GM18520 (cell line): ENCODE results near the gene SHISA6.

Experiments
- ATAC-seq: cut with Tn5 transposase; IDR thresholded peaks from one replicate; pipeline ENCODE4 v1.9.1; 2021; ENCODE audit not compliant: unreplicated experiment

Gene SHISA6

GRCh38 chr17:11240841-11241610 lies at the start of gene SHISA6:
Gene SHISA6 (plus strand): TSS chr17:11241213.
- ATAC-seq = no peak

- ATAC-seq = no peak
Observed at GRCh38 chr17:11195801-11196200, 45.2 kb upstream of the SHISA6 start.

GRCh38 chr17:11204991-11205390 lies 36.0 kb upstream of the SHISA6 start:
- ATAC-seq = no peak

DNA sequence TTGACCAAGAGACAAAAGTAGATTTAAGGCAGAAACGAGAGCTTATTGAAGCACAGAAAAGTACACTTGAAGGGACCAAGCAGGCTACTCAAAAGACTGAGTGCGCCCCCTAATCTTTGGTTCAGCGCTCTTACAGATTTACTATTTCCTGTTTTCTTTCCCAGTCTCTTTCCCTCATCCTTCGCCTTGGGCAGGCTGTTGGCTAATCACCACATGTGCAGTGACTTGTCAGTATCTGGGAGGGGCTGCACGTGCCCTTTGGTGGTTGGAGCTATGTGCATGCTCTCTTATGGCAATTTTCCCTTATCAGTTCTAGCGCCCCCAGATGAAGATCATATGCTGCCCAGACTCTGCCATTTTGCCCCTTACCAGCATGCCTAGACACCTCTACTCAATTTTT lies 35.4 kb upstream of the SHISA6 start:
- no peak for ATAC-seq

- no peak for ATAC-seq
Observed at GRCh38 chr17:11209906-11210305, 31.1 kb upstream of the SHISA6 start.

DNA sequence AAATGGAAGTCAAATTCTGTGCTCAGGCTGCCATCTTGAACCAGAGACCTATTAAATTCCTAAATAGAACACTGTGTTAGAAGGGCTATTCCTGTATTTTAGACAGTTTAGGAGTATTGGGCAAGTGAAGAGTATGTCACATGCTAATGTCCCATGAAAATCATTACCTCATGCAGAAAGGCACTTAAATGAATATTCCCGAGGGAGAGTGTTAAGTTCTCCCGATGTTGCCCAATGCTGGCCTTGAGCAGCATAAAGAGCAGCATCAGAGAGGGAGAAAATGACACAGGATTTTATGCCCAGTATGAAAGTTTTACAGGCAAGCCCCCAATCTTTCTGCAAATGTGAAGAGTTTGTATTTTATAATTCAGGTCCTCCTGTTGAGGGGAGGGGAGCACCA lies 28.2 kb upstream of the SHISA6 start:
- no peak for ATAC-seq

GRCh38 chr17:11216976-11217375 lies 24.0 kb upstream of the SHISA6 start:
- ATAC-seq = no peak

DNA sequence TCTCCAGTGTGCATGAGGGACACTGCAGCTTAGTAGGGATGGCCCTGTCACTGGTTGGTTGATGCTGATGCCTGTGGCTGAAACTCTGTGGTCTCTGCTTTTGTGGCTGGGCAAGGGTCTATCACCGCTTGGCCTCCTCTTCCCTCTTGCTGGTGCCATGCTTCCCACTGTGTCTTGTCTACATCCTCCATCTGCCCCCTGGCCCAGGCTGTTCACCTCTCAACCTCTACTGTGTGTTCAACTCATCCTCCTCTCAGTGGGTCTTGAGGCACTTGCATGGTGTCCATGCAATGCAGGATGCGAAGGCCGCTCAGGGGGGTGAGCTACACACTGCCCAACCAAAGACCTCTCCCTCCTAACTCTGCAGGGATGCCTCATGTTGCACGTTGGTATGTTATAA lies 19.8 kb upstream of the SHISA6 start:
- no peak for ATAC-seq

GRCh38 chr17:11221721-11222120 lies 19.3 kb upstream of the SHISA6 start:
- ATAC-seq = no peak

GRCh38 chr17:11238705-11239104 lies 2.3 kb upstream of the SHISA6 start:
- no peak for ATAC-seq

- no peak for ATAC-seq
Observed at GRCh38 chr17:11239379-11239970, 1.5 kb upstream of the SHISA6 start.

DNA sequence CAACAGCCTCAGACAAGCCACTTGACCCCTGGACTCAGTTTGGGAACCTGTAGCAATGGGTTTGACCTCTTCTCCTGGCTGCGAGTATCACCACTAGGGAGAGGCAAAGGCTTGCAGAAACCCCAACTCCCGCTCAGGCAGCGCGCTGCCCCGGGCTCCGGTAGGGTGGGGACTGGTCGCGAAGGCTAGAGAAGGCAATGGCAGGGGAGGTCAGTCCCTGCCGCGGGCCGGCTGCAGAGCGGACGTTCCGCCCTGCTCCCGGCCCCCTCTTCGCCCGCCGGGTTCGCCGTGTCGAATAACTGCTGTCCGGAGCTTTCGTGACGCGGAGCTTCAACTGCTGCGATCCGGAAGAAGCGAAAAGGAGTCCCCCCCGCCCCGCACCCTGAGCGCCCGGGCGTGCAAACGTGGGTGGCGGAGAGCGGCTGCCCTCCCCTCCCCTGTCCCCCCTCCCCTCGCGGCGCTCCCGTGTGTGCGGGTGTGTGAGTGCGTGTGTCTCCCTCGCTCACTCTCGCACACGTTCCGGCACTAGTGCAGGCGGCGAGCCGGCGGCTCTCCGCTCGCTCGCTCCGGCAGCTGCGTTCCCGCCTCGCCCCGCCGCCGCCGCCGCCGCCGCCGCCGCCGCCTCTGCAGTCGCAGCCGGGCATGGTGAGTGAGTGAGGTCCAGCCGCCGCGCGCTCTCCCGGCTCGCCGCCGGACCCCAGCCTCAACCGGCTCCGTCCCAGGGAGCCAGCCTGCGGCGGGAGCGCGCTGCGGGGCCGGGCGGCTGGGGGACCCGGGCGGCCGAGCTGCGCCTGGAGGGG lies 772 bp upstream of the SHISA6 start:
- ATAC-seq = no peak

DNA sequence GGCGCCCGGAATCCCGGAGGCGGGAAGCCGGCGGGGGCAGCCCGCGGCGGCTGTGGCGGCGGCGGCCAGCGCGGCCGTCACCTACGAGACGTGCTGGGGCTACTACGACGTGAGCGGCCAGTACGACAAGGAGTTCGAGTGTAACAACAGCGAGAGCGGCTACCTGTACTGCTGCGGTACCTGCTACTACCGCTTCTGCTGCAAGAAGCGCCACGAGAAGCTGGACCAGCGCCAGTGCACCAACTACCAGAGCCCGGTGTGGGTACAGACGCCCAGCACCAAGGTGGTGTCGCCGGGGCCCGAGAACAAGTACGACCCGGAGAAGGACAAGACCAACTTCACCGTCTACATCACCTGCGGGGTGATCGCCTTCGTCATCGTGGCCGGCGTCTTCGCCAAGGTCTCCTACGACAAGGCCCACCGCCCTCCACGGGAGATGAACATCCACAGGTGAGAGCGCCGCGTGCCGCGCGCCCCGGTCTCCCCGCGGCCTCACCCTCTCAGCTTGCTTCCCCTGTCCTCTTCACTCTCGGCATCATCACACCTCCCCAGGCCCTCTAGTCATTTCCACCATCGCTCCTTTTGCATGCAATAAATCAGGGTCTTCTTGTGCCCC lies 706 bp downstream of the SHISA6 start:
- no peak for ATAC-seq

- no peak for ATAC-seq
Observed at GRCh38 chr17:11242411-11242810, 1.4 kb downstream of the SHISA6 start.

DNA sequence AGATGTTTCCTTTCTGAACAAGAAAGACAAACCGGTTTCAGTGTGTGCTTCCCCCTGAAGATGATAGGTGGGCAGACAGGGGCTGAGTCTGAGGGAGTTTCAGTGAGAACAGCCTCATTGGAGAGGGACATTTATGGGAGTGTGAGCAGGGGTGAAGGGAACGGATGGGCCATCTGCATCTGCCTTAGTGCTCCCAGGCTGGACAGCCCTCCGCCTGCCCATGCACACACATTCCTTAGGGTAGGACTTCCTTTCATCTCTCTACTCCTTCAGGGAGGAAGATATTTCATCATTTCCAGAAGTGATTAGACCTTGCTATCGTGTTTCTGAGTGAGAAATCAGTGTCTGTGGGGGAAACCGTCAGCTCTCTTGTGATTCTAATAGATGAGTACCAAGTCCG lies 3.8 kb downstream of the SHISA6 start:
- no peak for ATAC-seq

DNA sequence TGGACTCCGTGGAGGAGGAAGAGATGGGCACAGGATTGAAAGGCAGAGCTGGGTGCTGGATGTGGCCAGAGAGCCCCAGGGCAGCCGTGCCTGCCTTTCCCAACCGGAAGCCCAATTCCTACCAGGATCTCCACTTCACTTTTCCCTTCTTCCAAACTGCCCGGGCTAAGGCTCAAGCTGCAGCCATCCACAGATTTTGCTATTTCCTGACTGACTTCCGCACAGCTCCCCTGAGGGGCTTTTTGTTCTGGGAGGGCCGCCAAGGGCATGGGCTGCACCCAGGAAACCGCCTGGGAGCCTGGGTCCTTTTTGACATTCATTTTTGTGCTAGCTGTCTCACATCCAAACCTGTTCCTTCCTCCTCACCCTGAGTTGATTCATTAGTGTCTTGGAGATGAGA lies 4.2 kb downstream of the SHISA6 start:
- no peak for ATAC-seq

DNA sequence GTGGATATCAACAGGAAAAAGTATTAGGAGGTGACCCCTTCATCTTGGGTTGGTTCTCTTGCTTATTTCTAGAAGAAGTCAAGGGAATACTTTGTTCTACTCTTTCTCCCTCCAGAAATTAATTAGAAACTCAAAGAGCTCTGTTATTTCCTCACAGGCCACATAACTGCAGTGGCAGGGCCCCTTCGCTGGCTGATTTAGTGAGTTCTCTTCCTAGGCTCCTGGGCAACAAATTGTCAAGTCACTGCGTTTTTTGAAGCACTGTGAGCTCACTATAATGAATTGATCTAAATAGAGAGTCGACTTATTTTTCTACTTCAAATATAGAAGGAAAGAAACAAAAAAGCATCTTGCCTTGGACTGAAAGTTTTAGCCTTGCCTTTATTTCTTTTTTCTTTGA lies 4.8 kb downstream of the SHISA6 start:
- no peak for ATAC-seq

DNA sequence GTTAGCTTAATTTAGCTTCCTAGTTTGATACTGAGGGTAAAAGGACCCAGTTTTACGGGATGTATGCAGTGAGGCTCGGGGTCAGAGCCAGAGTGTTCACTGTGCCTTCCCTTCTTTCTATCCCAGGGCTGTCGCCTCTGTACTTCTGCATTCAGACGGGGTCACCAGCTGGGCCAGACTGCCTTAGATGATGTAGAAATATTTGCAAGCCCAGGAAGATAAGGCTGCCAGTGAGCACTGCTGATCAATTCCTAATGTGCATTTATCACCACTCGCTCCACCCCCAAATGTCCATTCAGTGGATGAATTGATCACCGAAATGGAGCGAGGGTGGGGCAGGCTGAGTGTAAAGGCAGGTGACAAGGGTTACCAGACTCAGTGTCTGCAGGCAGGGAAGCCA lies 9.1 kb downstream of the SHISA6 start:
- no peak for ATAC-seq

DNA sequence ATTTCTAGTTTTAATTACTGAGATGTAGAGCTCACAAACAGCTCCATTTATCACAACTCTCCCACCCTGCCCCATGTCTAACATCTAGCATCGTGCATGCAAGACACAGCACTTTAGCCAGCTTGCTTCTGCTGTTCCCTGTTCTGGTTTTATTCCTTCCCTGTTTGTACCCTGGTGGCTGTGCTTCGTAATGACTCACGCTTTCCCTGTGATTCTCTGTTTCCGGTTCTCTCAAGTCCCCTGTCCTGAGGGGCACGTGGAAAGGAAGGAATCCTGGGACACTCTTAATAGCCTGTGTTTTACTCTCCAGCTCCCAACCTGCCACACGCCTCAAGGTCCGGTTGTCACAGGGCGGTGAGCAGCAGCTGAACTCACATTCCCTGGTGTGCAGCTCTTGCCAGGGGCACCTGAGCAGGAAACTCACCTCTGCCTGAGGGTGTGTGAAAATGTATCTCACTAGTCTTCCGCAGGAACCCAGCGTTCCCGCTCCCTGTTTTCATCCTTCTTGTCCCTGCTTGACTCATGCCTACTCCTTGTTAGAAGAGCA lies 10.6 kb downstream of the SHISA6 start:
- ATAC-seq = no peak

- no peak for ATAC-seq
Observed at GRCh38 chr17:11252146-11252545, 11.1 kb downstream of the SHISA6 start.

DNA sequence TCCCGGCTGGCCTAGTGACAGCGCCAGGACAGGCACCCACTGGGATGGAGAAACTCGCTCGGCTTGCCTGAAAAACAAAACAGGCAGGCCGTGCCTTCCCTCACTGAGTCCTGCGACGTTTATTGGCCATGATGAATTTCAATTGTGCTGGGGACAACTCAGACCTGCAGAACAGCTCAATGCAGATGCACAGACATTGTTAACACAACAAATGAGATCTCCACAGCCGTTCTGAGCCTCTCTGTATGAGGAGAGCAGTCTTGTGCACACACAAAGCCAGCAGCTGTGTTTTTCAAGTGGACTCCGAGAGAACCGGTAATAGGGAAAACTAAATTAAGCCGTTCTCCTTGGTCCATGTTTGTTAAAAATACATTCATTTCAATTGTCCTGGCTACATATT lies 15.9 kb downstream of the SHISA6 start:
- no peak for ATAC-seq
